Colonic mucosa (tissue), 4 donors: Measurements from ENCODE around the gene CRELD2. TPM values are rescaled to one million over a fixed set of nuclear protein-coding genes. Genes with fewer than 3 reads are reported as not detected.
A peak's percentile ranks its signal among the peaks of the same experiment; 100 is the strongest.

ENCODE experiments used
- DNase-seq: peaks from one replicate; pipeline ENCODE4 v3.0.0-alpha.2; 2020
- H3K27ac ChIP-seq: fragments of 200-600 bp; one replicate; pipeline ENCODE4 v1.8.0; 2021
- H3K27me3 ChIP-seq: fragments of 200-600 bp; one replicate; pipeline ENCODE4 v1.8.0; 2021
- H3K36me3 ChIP-seq: fragments of 200-600 bp; one replicate; pipeline ENCODE4 v1.8.0; 2021
- H3K4me1 ChIP-seq: fragments of 200-600 bp; one replicate; pipeline ENCODE4 v1.8.0; 2021; ENCODE audit warnings: mild to moderate bottlenecking
- H3K4me3 ChIP-seq: fragments of 200-600 bp; one replicate; pipeline ENCODE4 v1.8.0; 2021
- H3K9ac ChIP-seq, 2 donors: one replicate each; pipeline ENCODE4 v1.7.0; 2013; ENCODE audit warnings: control low read depth in 2 of 2, low read depth in 2 of 2, low read length in 2 of 2
- H3K9me3 ChIP-seq: fragments of 200-600 bp; one replicate; pipeline ENCODE4 v1.8.0; 2021
- CTCF ChIP-seq: fragments of 200-600 bp; IDR thresholded peaks from one replicate; pipeline ENCODE4 v1.8.0; 2022; ENCODE audit warnings: antibody characterized with exemption, mild to moderate bottlenecking
- intact Hi-C: fragments of 100-400 bp; cut with DNase I; formaldehyde crosslinking; loops from one replicate; pipeline ENCODE4 v1.14.1; 2022
- total RNA-seq, 2 donors: library from RNA; stranded (reverse); fragmentation: NEBNext Ultra II Directional in 1 of 2; extraction: Animal tissue kit (Norgen Biotek cat#: 25700) in 1 of 2; gene quantifications; one replicate each; pipeline ENCODE4 v1.2.1, GENCODE V29; 2021
- donor health status: healthy.
- donor health status: DM: no; HTN: no; CAD: no.
- donor health status: DM: no; HTN: no; CAD: no.

CRELD2 gene
- total RNA-seq, 2 donors from 2014 or later = 43.6 to 133 TPM

- TF ChIP-seq CTCF = no peak
- DNase-seq = peak; percentile 95
- H3K27ac ChIP-seq = peak within 1 kb of the TSS; percentile 96
- no peaks in the 10 kb centered on the region for H3K9me3 ChIP-seq
- intact Hi-C loops = no loop called here
- peaks cover 18% of the 10 kb centered on the region for H3K4me1 ChIP-seq
- peaks cover 14% of the 10 kb centered on the region for H3K36me3 ChIP-seq
- H3K9ac ChIP-seq = peak within 1 kb of the TSS; percentile 94 to 96
- peak within 1 kb of the TSS; percentile 99 for H3K4me3 ChIP-seq
- H3K27me3 ChIP-seq = no peaks in the 10 kb centered on the region
Measured at GRCh38 chr22:49960159-49961004, 41.9 kb downstream of the CRELD2 start, which contains the start of gene PIM3. TSS of gene PIM3 (plus strand) at chr22:49960772. CDS start at chr22:49960948, 176 bp downstream.

DNA sequence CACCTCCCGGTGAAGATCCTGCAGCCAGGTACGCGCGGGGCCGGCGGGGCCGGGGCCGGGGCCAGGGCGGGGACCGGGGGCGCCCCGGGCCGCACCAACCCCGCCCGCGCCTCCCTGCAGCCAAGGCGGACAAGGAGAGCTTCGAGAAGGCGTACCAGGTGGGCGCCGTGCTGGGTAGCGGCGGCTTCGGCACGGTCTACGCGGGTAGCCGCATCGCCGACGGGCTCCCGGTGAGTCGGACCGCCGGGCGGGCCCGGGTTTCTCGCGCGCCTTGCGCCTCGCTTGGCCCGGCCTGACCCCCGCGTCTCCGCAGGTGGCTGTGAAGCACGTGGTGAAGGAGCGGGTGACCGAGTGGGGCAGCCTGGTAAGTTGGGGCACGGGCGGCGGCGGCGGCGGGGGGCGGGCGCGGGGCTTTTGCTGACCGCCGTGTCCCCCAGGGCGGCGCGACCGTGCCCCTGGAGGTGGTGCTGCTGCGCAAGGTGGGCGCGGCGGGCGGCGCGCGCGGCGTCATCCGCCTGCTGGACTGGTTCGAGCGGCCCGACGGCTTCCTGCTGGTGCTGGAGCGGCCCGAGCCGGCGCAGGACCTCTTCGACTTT lies 42.7 kb downstream of the CRELD2 start:
- H3K4me3 ChIP-seq = peak overlapping the region; percentile 99
- peak overlapping the region; percentile 92 to 96 for H3K9ac ChIP-seq
- H3K4me1 ChIP-seq = peaks cover 18% of the 10 kb centered on the region
- intact Hi-C loops = no loop called here
- H3K36me3 ChIP-seq = peaks cover 14% of the 10 kb centered on the region
- DNase-seq = peak; percentile 59
- no peak for TF ChIP-seq CTCF
- H3K27me3 ChIP-seq = no peaks in the 10 kb centered on the region
- H3K27ac ChIP-seq = peak overlapping the region; percentile 96
- no peaks in the 10 kb centered on the region for H3K9me3 ChIP-seq

GRCh38 chr22:49961601-49962011 lies 43.2 kb downstream of the CRELD2 start:
- Histone ChIP-seq H3K4me3 (peak overlapping the region; percentile 99), H3K9me3 (no peaks in the 10 kb centered on the region), H3K4me1 (peaks cover 23% of the 10 kb centered on the region), H3K27ac (peak overlapping the region; percentile 96), H3K9ac (peak overlapping the region; percentile 92 to 96), H3K27me3 (no peaks in the 10 kb centered on the region), H3K36me3 (peaks cover 14% of the 10 kb centered on the region)
- TF ChIP-seq CTCF = no peak
- DNase-seq = peak; percentile 38
- intact Hi-C loops = no loop called here

DNA sequence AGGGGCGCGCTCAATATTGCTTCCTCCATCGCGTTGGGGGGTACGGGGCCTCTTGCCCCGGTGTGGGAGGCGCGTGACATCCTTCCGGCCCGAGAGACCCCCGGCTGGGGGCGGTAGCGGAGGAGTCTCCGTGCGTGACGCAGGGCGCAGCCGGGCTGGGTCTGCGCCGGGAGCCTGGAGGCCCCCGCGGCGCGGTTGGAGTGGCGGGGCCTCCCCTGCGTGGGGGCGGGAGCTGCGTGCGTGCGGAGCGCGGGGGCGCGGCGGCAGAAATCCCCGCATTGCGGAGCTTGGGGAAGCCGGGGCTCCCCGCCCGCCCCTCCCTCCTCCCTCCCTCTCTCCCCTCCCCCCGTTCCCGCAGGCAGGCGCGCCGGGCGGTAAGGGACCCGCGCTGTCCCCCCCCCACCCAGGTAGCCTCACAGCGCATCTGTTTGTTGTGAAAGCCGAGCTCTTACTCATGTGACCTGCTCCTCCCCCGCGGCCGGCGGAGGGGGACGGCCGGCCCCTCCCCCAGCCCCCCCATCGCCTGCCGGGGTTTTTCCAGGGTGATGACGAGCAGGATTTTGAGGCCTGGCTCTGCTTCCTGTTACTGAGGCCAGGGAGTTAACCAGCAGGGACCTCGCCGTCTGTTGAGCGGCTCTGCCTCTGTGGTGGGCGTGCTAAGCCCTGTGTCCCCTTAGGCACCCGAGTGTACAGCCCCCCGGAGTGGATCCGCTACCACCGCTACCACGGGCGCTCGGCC lies 43.7 kb downstream of the CRELD2 start:
- peaks cover 14% of the 10 kb centered on the region for H3K36me3 ChIP-seq
- intact Hi-C loops = no loop called here
- DNase-seq = peak; percentile 89
- H3K9ac ChIP-seq = peak overlapping the region; percentile 92 to 96
- TF ChIP-seq CTCF = no peak
- no peaks in the 10 kb centered on the region for H3K27me3 ChIP-seq
- H3K27ac ChIP-seq = peak overlapping the region; percentile 96
- peaks cover 26% of the 10 kb centered on the region for H3K4me1 ChIP-seq
- H3K4me3 ChIP-seq = peak overlapping the region; percentile 99
- no peaks in the 10 kb centered on the region for H3K9me3 ChIP-seq
